DOHH2 (cell line): Measurements from ENCODE around the gene OPRL1.

Experiments used
- H3F3A ChIP-seq: fragments of 200-600 bp; sonication (generic), shearing (Covaris generic); 2 replicates; pipeline ENCODE4 v1.6.0; 2016; ENCODE audit warnings: antibody characterized with exemption, mild to moderate bottlenecking; ENCODE audit not compliant: control insufficient read depth, insufficient read depth
- H3K27ac ChIP-seq: fragments of 200-600 bp; sonication (generic); 2 replicates; pipeline ENCODE4 v1.5.1; 2014; ENCODE audit warnings: low read depth, mild to moderate bottlenecking, low read length, moderate library complexity
- H3K27me3 ChIP-seq: fragments of 200-600 bp; sonication (generic); 2 replicates; pipeline ENCODE4 v1.6.1; 2014; ENCODE audit warnings: mild to moderate bottlenecking, low read length, mixed read lengths; ENCODE audit not compliant: control insufficient read depth
- H3K36me3 ChIP-seq: fragments of 200-600 bp; sonication (generic); 2 replicates; pipeline ENCODE4 v1.6.1; 2014; ENCODE audit warnings: mild to moderate bottlenecking, low read length, moderate library complexity, mixed read lengths; ENCODE audit not compliant: control insufficient read depth
- H3K4me1 ChIP-seq: fragments of 200-600 bp; sonication (generic); 2 replicates; pipeline ENCODE4 v1.6.1; 2014; ENCODE audit warnings: mild to moderate bottlenecking, low read length, mixed read lengths; ENCODE audit not compliant: control insufficient read depth
- H3K4me2 ChIP-seq: fragments of 200-600 bp; sonication (generic); 2 replicates; pipeline ENCODE4 v1.6.0; 2014; ENCODE audit warnings: mild to moderate bottlenecking, low read length, moderate library complexity
- H3K4me3 ChIP-seq: fragments of 200-600 bp; sonication (generic); 2 replicates; pipeline ENCODE4 v1.5.1; 2014; ENCODE audit warnings: mild to moderate bottlenecking, low read length, mixed read lengths
- H3K79me2 ChIP-seq: fragments of 200-600 bp; sonication (generic); 2 replicates; pipeline ENCODE4 v1.6.1; 2014; ENCODE audit warnings: mild to moderate bottlenecking, low read length, mixed read lengths; ENCODE audit not compliant: control insufficient read depth
- H3K9me2 ChIP-seq: fragments of 200-600 bp; sonication (generic); replicated peaks from 2 replicates; pipeline ENCODE4 v1.6.1; 2014; ENCODE audit warnings: mild to moderate bottlenecking, low read length, mixed read lengths; ENCODE audit not compliant: control insufficient read depth
- H3K9me3 ChIP-seq: fragments of 200-600 bp; sonication (generic); 2 replicates; pipeline ENCODE4 v1.6.1; 2014; ENCODE audit warnings: antibody characterized with exemption, low read length, mixed read lengths; ENCODE audit not compliant: control insufficient read depth, insufficient read depth
- H4K20me1 ChIP-seq: fragments of 200-600 bp; sonication (generic); 2 replicates; pipeline ENCODE4 v1.6.0; 2014; ENCODE audit warnings: low read depth, mild to moderate bottlenecking, antibody characterized with exemption, low read length, moderate library complexity; ENCODE audit not compliant: control insufficient read depth, insufficient read depth
- EZH2phosphoT487 ChIP-seq: fragments of 200-600 bp; sonication (generic); IDR thresholded peaks from 2 replicates; pipeline ENCODE4 v1.6.1; 2017; ENCODE audit warnings: borderline replicate concordance, mild to moderate bottlenecking, antibody characterized with exemption, low read length, moderate library complexity, mixed read lengths
- TF ChIP-seq, protein P1 (sequence below): fragments of 200-600 bp; sonication (generic); IDR thresholded peaks from one replicate; pipeline ENCODE4 v1.5.1; 2014; ENCODE audit warnings: antibody characterized with exemption, mild to moderate bottlenecking, low read depth, low read length; ENCODE audit not compliant: poor library complexity, severe bottlenecking

The OPRL1 gene

DNA sequence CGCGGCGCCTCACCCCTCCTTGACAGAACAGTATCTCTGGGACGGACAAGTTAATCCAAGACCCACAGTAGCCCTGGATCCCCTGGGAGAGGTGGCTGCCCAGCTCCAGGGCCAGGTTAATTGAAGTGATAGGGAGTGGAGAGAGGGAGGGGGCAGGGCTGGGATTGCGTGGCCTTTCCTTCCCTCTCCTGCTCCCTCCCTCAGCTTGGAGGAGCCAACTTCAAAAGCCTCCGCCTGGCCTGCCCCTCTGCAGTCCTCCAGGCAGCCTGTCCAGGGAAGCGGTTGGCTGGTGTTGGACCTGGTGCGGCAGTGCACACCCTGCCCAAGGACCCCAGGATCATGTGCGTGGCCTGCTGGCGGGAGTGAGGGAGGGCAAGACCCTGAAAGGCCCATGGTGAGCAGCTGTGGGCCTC, 43.9 kb upstream of the OPRL1 start, which contains the start of gene C20orf204:
C20orf204 (plus strand) TSS at position 250 of the 413 bp plus-strand sequence; CDS start at position 392, 142 bp downstream.
- H3K9me2 ChIP-seq: no peaks in the 10 kb centered on the region
- peaks cover 36% of the 10 kb centered on the region for H3K36me3 ChIP-seq
- peak within 1 kb of the TSS; percentile 70 for H3K27ac ChIP-seq
- TF ChIP-seq, protein P1, sequence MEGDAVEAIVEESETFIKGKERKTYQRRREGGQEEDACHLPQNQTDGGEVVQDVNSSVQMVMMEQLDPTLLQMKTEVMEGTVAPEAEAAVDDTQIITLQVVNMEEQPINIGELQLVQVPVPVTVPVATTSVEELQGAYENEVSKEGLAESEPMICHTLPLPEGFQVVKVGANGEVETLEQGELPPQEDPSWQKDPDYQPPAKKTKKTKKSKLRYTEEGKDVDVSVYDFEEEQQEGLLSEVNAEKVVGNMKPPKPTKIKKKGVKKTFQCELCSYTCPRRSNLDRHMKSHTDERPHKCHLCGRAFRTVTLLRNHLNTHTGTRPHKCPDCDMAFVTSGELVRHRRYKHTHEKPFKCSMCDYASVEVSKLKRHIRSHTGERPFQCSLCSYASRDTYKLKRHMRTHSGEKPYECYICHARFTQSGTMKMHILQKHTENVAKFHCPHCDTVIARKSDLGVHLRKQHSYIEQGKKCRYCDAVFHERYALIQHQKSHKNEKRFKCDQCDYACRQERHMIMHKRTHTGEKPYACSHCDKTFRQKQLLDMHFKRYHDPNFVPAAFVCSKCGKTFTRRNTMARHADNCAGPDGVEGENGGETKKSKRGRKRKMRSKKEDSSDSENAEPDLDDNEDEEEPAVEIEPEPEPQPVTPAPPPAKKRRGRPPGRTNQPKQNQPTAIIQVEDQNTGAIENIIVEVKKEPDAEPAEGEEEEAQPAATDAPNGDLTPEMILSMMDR: no peak
- no peak for TF ChIP-seq EZH2phosphoT487
- no peaks in the 10 kb centered on the region for H3K79me2 ChIP-seq
- H3F3A ChIP-seq: peaks cover 15% of the 10 kb centered on the region; the same call in 1 of the 2 replicates
- no peaks in the 10 kb centered on the region for H3K9me3 ChIP-seq
- H4K20me1 ChIP-seq: no peaks in the 10 kb centered on the region
- H3K4me2 ChIP-seq: peak within 1 kb of the TSS; percentile 84
- H3K27me3 ChIP-seq: no peaks in the 10 kb centered on the region
- peaks cover 61% of the 10 kb centered on the region for H3K4me1 ChIP-seq
- H3K4me3 ChIP-seq: peak within 1 kb of the TSS; percentile 74; the same call in 1 of the 2 replicates

DNA sequence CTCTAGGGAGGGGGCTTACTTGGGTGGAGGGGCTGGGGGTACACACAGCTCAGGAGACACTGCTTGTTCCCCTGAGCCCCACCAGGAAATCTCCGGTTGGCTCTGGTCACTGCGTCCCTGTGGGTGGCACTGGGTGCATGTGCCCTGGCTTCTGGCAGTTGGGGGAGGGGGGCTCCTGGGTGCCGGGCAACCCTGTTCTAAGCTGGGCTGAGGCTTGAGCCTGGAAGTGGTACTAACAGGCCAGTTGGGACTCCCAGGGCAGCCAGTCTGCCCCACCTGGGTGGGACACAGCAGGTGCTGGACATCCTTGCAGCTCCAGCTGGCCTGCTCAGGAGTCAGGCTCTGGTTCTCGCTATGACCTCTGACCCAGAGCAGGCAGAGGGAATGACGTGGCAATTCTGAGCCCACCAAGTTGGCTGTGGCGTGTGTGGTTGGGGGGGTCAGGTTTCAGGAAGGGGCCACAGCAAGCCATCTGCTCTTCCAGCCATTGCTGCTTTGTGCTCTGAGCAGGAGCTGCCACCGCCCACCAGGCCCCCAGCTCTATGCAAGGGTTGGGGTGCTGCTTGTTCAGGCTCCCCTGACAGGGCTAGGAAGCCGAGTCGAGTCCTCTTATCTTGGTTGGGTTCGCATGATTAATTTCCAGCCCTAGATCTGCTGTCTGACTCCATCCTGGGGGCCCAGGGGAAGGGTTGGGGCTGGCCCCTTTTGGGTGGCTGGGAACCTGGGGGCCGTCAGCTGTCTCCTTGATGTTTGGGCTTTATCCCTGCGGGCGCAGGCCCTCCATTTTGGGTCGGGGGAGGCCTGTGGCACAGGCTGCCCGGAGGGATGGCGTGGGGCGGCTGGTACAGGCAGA, 43.3 kb upstream of the OPRL1 start:
- peak overlapping the region; percentile 70 for H3K27ac ChIP-seq
- no peaks in the 10 kb centered on the region for H3K27me3 ChIP-seq
- peaks cover 15% of the 10 kb centered on the region; the same call in 1 of the 2 replicates for H3F3A ChIP-seq
- no peak for TF ChIP-seq EZH2phosphoT487
- TF ChIP-seq, protein P1: no peak
- peak overlapping the region; percentile 74; the same call in 1 of the 2 replicates for H3K4me3 ChIP-seq
- H3K79me2 ChIP-seq: no peaks in the 10 kb centered on the region
- H3K4me1 ChIP-seq: peaks cover 67% of the 10 kb centered on the region
- H3K9me3 ChIP-seq: no peaks in the 10 kb centered on the region
- peak overlapping the region; percentile 84 for H3K4me2 ChIP-seq
- no peaks in the 10 kb centered on the region for H3K9me2 ChIP-seq
- H3K36me3 ChIP-seq: peaks cover 32% of the 10 kb centered on the region
- H4K20me1 ChIP-seq: no peaks in the 10 kb centered on the region

DNA sequence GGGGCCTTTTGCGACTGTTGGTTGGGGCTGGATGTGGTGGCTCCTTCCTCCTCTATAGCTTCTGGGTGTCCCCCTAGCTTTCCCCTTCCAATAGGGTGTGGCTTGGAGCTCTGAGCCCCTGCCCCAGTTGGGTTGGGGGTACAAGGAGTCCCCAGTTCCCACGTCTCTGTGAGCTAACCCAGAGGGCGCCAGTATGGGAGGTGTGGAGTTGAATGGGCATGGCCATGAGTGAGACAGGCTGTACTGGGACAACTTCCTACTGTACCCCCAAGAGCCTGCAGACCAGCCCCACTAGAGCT, 42.7 kb upstream of the OPRL1 start:
- Histone ChIP-seq H3K27me3 (no peaks in the 10 kb centered on the region), H3K4me1 (peaks cover 73% of the 10 kb centered on the region), H3K27ac (peak overlapping the region; percentile 70), H3K9me2 (no peaks in the 10 kb centered on the region), H3K4me2 (peak overlapping the region; percentile 84), H3F3A (peaks cover 15% of the 10 kb centered on the region; the same call in 1 of the 2 replicates), H3K36me3 (peaks cover 26% of the 10 kb centered on the region), H3K9me3 (no peaks in the 10 kb centered on the region), H3K79me2 (no peaks in the 10 kb centered on the region), H3K4me3 (peak overlapping the region; percentile 74), H4K20me1 (no peaks in the 10 kb centered on the region)
- TF ChIP-seq, protein P1: no peak
- no peak for TF ChIP-seq EZH2phosphoT487
